G401 (cell line): ENCODE data around the gene FOSB. TPM values are rescaled to one million over a fixed set of nuclear protein-coding genes. Genes with fewer than 3 reads are reported as not detected.
"Not testable (repeated sequence)": the region's sequence is repeated elsewhere in the genome, so short reads cannot be mapped to it uniquely, and the experiment has no call there.

Source experiments
- DNase-seq: peaks from one replicate; pipeline ENCODE4 v3.0.0-alpha.2; 2015; ENCODE audit warnings: low spot score
- in situ Hi-C: cut with HindIII; loops from 2 replicates; pipeline ENCODE4 v1.10.0; 2016; ENCODE audit warnings: low sequenced_read_pairs, mixed read lengths
- total RNA-seq: library from RNA; depleted of rRNA; stranded (reverse); fragments of >200 nt; shearing (Covaris generic); gene quantifications from 2 replicates; pipeline ENCODE4 v1.2.3, GENCODE V29; 2014

FOSB gene
- total RNA-seq, 1 experiment from 2014 or later: 0.31 TPM

DNA sequence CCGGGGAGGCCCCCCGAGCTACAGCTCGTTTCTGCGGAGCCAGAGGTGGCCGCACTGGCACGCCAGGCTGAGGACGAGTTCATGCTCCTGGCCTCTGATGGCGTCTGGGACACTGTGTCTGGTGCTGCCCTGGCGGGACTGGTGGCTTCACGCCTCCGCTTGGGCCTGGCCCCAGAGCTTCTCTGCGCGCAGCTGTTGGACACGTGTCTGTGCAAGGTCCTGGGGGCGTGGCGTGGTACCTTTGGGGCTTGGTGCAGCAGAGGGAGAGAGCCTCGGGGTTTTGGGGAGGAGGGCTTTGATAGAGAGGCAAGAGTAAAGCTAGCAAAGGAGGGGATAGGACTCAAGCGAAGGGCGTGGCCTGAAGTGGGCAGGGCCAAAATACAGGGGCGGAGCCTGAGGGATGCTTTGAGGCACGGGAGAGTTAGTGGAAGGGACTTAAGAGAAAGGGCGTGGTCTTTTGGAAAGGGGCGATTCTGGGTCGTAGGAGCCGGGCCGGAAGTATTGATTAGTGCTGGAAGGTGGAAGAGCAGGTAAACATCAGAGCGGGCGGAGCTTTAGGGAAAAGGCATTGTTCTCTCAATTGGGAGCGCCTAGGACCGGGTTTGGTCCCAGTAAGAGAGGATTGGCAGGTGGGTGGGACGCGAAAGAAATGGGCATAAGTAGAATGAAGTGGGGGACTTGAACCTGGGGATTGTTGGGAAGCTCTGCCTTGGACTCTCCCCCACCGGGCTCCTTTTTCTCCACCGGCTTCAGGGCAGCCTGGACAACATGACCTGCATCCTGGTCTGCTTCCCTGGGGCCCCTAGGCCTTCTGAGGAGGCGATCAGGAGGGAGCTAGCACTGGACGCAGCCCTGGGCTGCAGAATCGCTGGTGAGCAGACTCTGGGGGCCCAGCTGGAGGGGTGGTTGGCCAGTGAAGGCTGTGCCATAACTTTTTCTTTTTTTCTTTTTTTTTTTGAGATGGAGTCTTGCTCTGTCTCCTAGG is 31.7 kb downstream of the FOSB start:
- DNase-seq: no peak
- in situ Hi-C loops: no loop called here

DNA sequence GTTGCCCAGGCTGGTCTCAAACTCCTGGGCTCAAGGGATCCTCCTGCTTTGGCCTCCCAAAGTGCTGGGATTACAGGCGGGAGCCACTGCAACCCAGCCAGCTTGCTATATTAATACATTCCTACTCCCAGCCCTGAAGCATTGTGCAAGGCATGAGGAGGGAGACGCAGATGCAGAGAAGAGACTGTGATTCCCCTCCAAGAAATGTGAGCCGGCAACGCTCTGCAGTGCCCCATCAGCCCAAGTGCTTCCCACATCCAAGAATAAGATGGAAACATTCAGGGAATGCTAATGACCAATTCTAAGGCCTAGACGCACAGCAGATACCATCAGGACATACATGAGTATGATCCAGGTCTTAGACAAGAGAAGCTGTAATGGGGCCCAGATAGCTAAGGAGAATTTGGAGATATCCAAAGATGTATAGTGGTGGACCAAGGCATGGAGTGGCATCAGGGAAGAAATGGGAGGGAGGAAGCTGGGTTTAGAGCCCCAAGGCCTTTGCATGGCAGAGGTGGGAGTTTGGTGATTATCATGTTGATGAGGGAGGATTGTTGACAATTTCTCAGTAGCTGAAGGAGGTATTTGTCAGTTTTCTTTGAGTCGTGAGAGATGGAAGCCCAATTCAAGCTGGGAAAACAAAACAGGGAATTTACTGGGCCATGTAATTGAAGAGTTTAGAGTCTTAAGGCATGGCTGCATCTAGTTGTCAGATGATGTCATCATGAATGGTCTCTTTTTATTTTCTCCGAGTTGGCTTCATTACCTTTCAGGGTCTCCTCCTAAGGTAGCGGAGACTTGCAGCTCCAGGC is 33.3 kb downstream of the FOSB start:
- in situ Hi-C loops: no loop called here
- no peak for DNase-seq

DNA sequence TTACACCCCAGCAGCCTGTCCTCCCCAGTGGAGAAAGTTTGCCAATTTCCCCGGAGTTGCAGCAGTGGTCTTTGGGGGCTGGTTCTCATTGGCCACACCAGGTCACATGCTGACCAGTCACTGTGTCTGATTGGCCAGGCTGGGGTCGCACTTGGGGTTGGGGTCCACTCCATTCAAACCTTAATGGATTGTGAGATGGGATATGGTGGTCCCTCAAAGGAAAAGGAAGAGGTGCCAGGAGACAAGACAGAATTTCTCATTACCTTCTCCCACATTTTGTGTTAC is 33.9 kb downstream of the FOSB start:
- in situ Hi-C loops: no loop called here
- DNase-seq: no peak

DNA sequence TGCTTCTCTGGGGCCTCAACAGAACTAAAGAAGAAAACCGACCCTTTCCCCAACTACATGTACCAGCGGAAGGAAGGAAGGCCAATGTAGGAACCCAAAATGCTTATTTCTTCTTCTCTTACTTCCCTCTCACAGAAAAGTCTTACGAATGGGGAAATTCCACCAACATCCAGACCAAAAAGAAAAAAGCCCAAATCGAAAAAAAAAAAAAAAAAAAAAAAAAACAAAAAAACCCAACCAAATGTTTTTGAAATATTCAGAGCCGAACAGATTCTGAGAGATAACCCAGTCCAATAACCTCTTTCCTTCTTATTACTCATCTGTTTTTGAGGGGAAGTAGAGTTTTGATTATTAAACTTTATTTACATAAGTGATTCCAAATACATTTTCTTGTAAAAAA is 34.3 kb downstream of the FOSB start:
- no peak for DNase-seq
- in situ Hi-C loops: no loop called here

DNA sequence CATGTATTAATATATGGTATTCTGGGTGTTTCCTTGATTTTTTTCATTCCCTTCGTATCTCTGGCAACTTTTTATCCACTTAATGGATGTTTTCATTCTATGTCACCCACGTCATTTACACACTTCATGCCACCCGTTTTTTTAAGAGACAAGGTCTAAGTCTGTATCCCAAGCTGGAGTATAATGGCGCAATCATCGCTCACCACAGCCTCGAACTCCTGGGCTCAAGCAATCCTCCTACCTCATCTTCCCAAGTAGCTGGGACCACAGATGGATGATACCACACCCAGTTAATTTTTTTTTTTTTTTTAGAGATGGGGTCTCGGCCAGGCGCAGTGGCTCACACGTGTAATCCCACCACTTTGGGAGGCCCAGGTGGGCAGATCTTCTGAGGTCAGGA is 36.1 kb downstream of the FOSB start:
- DNase-seq: no peak
- in situ Hi-C loops: no loop called here

DNA sequence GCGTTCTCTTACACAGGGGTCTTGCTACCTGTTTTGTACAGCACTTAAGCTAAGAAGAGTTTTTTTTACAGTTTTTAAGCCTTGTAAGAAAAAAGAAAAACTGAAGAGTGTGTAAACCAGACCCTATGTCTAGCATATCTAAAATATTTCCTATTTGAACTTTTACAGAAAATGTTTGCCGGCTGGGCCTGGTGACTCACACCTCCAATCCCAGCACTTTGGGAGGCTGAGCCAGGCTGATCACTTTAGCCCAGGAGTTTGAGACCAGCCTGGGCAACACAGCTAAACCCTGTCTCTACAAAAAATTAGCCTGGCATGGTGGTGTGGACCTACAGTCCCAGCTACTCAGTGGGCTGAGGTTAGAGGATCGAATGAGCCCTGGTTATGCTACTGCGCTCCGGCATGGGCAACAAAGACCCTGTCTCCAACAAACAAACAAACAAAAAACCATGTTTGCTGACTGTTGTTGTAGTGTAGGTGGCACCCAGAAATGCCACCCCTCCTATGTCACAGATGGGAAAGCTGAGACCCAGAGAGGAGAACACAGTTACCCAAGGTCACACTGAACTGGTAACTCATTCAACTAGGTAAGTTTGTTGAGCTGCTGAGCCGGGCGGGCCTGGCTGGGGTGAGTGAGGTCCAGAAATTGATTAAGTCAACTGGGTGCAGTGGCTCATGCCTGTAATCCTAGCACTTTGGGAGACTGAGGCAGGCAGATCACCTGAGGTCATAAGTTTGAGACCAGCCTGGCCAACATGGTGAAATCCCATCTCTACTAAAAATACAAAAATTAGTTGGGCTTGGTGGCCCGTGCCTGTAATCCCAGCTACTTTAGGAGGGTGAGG is 37.6 kb downstream of the FOSB start:
- in situ Hi-C loops: no loop called here
- no peak for DNase-seq

DNA sequence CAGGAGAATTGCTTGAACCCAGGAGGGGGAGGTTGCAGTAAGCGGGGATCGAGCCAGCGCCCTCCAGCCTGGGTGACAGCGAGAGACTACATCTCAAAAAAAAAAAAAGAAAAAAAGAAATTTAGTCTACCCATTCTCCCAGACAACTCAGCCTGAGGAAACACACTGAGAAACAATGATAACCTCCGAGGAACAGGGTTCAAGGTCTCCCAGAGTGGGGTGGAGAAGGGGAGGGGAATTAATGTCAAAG is 38.1 kb downstream of the FOSB start:
- DNase-seq: no peak
- in situ Hi-C loops: no loop called here

DNA sequence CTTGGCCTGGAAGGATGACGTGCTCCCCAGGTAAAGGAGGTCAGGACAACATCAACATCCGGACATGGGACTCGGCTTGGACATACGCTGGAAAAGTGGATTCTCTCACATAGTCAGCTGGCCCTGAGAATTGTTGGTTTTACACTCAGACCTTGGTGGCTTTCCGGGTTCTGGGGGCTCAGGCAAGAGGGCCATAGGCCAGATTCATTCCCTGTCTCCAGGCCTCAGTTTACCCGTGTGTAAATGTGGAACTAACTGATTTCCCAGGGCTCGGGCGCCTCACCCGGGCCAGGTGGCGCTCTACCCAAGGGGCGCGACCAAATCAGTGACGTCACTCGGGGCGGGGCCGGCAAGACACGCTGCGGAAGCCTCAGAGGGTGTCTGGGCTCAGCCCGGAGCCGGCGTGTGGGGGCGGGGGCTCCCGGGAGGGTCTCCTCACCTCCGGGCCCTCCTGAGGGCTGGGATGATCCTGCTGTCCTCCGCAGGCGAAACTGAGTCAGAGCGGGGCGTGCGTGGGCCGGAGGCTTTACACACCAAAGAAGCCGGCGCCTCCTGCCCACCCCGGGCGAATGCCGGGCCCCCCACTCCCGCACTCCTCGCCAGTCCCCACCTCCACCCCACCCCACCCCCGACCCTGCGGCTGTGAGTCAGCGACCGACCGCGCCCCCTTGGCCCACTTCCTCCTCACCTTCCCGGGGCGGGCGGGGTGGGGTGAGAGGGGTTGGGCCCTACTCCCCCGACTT is 38.6 kb downstream of the FOSB start:
- in situ Hi-C loops: no loop called here
- DNase-seq: peak; percentile 90

DNA sequence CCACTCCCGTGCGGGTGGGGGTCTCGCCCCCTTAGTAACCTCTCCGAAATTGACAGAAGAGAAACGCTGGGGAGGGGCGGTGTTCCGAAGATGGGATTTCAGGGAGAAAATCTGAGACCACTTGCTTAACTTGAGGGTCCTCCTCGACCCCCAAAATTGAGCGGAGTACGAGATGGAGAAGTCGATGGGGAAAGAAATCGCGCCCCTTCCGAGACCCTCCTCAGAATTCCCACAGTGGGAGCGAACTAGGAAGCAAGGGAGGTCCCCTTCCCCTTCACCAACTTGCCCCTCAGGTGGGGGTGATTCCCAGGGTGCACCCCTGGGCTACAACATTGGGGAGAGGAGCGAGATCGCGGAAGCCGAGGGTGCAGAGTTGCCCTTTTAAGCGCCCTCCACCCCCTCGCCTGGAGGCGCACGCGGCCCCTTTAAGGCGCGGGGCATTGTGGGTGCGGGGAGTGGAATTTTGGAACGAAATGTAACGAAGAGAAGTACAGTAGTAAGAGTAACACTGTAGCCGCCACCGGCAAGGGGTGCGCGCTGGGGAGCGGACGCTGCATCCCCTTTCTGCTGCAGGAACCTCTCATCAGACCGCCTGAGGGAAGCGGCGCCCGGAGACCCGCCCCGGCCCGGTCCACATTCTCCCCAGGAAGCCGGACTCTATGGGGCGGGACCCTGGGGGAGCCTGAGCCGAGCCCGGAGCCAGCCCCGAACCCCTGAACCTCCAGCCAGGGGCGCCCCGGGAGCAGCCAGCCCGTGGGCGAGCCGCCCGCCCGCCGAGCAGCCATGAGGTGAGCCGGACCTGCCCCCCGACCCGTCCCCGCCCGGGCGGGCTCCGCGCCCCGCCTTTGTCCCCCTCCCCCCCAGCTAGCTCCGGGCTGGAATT is 39.4 kb downstream of the FOSB start, which contains the start of gene VASP:
Gene VASP, plus strand, starts transcription at position 491 of the 883 bp plus-strand sequence. Its CDS starts 293 bp downstream, at position 784.
- in situ Hi-C loops: no loop called here
- peak; percentile 82 for DNase-seq

DNA sequence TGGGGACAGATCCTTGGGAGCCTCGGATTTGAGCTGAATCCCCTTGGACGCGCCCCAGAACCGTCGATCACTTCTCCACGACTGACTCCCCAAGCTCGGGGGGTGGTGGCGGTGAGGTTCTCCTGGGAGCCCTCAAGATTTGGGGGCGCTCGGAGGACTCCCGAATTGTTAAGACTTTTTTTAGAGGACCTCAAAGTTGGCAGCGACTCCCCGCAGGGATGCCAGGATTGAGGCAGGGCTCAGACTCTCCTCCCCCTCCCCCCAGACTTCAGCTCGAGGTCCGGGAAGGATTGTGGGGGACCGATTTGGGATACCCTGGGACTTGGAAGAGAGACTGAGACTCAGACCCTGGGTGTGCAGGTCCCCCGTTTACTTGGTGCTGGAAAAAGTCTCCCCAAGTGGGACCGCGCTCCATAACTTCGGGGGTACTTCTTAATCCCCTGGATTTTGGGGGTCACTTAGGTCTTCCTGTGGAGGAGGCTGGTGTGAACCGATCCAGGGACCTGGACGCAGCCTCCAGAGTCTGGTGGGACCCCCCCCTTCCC is 40.1 kb downstream of the FOSB start:
- in situ Hi-C loops: no loop called here
- no peak for DNase-seq

DNA sequence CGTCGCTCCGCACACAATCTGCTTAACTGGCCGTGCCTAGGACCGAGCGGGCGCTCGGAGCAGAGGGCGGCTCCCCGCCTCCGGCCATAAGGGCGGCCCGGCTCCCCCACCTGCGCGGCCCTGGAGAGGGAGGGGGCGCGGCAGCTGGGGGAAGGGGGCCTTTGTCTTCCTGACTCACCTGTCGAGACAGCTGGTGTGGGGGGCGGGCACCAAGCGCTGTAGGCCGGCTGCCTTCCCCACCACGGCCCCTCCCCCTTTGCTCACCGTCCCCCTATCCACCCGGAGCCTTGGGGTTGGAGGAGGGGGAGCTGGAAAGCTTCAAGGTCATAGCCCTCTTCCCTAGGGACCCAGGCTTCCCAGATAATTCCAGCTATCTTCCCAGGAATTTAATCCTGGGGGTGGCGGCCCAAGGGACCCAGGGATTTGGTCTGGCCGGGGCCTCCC is 40.6 kb downstream of the FOSB start:
- in situ Hi-C loops: no loop called here
- no peak for DNase-seq

DNA sequence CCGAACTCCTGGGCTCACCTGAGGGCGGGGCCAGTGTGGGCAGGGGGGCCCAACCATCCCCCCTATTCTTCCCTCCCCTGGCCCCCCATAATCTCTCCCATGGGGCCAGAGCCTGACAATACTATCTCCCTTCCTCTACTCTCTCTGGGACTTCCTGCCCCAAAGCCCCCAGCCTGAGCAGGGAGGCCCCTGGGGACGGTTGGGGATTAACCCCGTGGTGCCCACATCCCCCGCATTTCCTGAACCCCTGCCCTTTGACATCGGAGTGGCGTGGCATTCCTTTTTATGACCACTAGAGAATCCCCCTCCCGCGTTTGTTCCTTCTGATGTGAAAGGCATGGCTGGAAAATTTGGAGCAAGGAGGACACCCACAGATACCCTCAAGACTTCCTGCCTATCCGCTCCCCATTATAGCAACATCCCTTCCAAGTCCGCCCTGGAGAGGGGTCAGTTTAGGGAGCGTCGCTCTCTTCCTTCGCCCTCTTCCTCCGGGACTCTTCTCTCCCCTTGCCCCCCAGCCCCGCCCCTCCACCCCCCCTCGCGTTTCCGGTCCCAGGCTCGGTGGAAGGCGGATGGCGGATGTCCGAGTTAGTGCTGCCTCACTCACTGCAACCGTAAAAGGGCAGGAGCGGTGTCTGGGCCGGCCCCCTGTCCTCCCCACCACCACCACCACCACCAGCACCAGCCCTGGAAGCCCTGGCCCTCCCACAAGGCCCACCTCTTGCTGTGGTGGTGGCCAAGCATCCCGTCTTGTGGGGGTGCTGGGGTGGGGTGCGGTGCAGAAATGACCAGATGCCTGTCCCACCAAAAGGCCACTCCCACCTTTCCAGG is 41.3 kb downstream of the FOSB start:
- in situ Hi-C loops: no loop called here
- peak; percentile 47 for DNase-seq

DNA sequence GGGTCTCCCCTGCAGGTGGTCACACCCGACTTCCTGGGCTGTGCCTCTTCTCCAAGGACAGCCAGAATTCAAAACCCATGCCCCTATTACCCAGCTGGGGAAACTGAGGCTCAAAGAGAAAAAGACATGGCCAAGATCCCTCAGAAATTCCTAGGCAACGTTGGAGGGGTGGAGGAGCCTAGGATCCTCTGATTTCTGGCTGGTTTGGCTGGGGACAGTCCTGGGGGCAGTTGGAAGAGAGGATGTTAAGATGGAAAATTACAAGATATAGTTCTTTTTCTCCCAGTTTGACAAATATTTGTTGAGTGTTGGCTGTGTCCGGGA is 41.9 kb downstream of the FOSB start:
- DNase-seq: no peak
- in situ Hi-C loops: no loop called here

DNA sequence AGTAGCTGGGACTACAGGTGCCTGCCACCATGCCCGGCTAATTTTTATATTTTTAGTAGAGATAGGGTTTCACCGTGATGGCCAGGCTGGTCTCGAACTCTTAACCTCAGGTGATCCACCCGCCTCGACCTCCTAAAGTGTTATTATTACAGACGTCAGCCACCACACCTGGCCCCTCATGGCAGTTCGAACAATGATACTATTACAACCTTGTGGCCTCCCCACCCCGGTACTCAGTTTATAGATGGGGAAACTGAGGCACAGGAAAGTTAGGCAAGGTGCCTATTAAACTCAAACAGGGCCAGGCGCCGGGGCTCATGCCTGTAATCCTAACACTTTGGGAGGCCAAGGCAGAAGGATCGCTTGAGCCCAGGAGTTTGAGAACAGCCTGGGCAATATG is 42.6 kb downstream of the FOSB start:
- DNase-seq, in situ Hi-C loops: not testable (repeated sequence)

DNA sequence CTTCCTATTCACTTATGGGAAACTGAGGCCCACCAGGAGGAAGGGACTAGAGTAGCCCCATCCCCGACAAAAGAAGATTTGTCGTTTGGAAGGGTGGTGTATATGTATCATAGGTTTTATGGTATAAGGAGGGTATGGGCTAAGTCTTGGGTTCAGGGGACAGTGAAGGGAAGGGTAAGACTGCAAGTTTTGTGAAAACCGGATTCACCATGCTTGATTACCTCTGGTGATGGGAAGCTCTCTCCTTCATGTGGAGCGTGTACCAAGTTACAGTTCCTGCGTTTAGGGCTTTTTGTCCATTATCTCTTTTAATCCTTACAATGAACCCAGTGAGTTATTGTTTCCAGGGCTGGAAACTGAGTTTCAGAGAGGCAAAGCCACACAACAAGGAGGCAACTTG is 43.3 kb downstream of the FOSB start:
- no peak for DNase-seq
- in situ Hi-C loops: no loop called here

DNA sequence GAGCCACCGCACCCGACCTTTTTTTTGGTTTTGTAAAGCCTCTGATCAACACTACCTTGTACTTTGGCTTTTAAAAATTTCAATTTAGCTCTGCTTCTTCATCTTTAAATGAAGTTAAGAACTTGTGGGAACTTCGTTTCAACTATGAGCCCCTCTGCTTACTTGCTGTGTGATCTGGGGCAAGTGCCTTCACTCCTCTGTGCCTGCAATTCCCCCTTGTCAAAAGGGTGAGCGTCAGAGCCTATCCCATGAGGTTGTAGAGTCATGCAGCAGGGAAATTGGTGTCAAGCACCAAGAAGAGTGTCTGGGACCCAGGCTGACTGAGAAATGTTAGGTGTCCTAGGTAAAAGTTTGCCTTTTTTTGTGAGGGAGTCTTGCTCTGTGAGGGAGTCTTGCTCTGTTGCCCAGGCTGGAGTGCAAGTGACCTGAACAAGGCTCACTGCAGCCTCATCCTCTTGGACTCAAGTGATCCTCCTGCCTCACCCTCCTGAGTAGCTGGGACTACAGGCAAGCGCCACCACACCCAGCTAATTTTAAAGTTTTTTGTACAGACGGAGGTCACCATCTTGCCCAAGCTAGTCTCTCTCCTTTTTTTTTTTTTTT is 45.2 kb downstream of the FOSB start:
- in situ Hi-C loops: no loop called here
- DNase-seq: no peak
